SK-N-DZ (cell line): ENCODE measurements around the gene POLR3E.
"Not testable (repeated sequence)": the region's sequence is repeated elsewhere in the genome, so short reads cannot be mapped to it uniquely, and the experiment has no call there.

ENCODE experiments used
- DNase-seq: peaks from one replicate; pipeline ENCODE4 v3.0.0-alpha.2; 2015; ENCODE audit warnings: low spot score

The POLR3E gene

DNA sequence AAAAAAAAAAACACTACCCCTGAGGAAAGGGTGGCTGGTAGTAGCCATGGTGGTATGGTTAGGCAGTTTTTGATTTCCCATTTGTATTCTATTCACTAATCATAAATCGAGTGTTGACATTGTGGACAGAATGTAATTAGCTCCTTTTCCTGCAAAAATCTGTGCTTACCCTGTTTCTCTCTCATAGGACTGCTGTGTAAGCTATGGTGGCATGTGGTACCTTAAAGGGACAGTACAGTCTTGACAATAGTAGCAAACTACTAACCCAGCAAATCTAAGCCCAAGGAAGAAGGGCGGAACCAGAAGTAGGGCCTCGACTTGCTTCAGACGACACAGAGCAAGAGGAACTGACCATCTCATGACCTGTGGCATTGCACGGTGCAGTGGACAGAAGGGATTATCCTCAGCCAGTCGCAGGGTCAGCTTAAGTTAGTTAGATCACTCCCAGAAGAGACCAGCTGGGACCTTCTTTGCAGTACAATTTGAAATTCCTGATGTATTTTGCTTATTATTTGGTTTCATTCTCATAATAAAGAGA, 36.3 kb downstream of the POLR3E start:
- no peak for DNase-seq

DNA sequence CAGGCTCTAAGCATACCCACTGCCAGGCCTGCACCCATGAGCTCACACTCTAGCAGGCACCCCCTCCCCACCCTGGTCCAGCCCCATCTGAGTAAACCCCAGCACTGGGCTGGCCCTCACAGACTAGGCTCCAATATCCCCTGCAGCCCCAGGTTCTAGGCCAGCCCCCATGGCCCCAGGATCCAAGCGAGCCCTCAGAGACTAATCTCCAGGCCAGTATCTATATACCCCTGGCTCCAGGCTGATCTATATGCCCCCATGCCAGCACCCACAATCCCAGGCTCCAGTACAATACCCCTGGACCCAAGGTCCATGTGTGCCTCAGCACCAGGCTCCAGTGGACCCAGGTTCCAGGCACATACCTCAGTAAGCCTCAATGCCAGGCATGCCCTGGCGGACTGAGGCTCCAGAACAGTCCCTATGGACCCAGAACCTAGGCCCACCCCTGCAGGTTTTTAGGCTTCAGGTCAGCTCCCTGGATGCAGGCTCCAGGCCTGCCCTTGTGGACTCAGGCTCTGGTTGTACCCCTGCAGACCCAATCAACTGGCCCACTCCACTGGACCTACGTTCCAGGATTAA, 38.5 kb downstream of the POLR3E start:
- no peak for DNase-seq

DNA sequence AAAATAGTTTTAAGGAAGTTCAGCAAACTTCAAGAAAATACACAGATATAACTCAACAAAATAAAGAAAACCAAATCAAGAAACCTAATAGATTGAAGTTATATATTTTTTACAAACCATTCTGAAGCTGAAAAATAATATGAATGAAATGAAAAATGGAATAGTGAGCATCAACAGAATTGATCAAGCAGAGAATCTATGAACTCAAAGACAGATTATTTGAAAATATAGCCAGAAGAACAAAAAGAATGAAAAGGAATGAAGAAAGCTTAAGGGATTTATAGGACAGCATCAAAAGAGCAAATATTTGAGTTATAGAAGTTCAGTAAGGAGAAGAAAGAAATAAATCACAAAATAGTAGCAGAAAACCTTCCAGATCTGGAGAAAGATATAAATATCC, 39.4 kb downstream of the POLR3E start:
- no peak for DNase-seq

DNA sequence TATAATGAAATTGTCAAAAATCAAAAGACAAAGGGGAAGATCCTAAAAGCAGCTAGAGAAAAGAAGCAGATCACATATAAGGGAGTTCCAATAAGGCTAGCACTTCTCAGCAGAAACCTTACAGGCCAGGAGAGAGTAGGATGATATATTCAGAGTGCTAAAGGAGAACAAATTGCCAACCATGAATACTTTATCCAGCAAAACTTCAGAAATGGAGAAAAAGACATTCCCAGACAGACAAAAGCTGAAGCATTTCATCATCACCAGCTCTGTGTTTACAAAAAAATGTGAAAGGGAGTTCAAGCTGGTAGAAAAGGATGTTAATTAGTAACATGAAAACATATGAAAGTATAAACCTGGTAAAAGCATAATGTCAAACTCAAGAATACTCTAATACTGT, 39.8 kb downstream of the POLR3E start:
- DNase-seq = no peak

DNA sequence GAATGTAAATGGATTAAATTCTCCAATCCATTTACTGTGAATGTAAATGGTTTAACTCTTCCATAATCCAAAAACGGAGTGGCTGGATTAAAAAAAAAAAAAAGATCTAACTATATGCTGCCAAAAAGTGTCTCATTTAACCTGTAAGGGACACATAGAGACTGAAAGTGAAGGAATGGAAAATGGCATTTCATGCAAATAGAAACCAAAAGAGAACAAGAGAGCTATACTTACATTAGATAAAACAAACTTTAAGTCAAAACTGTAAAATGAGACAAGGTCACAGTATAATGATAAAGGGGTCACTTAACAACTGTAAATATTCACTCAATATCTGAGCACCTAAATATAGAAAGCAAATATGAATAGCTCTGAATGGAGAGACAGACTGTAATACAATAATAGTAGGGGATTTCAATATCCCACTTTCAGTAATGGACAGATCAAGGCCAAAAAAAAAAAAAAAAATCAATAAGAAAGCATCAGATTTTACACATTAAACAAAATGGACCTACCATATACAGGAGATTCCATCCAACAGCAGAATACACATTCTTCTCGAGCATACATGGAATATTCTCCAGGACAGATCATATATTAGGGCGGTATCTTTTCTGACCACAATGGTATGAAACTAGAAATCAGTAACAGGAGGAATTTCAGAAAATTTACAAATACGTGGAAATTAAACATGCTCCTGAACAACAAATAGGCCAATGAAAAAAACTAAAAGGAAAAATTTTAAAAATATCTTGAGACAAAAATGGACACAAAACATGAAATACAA, 40.8 kb downstream of the POLR3E start:
- DNase-seq = no peak

DNA sequence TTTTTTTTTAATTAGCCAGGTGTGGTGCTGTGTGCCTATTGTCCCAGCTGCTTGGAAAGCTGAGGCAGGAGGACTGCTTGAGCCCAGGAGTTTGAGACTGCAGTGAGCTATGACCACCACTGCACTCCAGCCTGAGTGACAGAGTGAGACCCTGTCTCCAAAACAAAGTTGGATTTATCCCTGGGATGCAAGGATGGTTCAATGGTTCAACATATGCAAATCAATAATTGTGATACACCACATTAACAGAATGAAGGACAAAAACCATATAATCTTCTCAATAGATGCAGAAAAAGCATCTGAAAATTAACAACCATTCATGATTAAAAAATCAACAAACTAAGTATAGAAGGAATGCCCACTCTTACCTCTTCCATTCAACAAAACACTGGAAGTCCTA, 43.7 kb downstream of the POLR3E start:
- DNase-seq = no peak

DNA sequence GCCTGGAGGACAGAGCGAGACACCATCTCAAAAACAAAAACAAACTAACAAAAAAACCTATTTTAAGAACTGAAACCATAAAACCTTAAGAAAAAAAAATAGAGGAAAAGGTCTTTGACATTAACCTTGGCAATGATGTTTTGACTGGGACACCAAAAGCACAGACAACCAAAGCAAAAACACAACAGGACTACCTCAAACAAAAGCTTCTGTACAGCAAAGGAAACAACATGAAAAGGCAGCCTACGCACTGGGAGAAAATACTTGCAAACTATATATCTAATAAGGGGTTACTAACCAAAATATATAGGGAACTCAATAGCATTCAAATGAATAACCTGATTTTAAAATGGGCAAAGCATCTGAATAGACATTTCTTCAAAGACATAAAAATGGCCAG, 44.9 kb downstream of the POLR3E start:
- DNase-seq = no peak

DNA sequence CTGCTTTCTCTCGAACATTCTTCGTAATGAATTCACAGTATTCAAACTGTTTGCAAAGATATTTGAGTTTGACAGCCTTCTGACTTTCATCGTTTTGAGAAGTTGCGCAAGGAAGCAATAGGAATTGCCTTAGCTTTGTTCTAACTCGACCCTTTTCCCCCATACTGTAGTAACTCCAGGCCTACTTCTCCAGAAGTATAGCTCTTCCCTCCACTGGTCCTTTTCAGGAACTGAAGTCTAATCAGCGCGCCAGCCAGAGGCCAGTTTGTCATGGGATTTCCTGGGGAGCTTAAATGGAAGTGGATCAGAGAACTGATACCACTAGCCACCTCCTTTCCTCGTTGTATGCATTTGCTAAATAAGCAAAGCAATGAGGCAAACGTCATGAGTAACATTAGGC, 49.3 kb downstream of the POLR3E start:
- DNase-seq = no peak

DNA sequence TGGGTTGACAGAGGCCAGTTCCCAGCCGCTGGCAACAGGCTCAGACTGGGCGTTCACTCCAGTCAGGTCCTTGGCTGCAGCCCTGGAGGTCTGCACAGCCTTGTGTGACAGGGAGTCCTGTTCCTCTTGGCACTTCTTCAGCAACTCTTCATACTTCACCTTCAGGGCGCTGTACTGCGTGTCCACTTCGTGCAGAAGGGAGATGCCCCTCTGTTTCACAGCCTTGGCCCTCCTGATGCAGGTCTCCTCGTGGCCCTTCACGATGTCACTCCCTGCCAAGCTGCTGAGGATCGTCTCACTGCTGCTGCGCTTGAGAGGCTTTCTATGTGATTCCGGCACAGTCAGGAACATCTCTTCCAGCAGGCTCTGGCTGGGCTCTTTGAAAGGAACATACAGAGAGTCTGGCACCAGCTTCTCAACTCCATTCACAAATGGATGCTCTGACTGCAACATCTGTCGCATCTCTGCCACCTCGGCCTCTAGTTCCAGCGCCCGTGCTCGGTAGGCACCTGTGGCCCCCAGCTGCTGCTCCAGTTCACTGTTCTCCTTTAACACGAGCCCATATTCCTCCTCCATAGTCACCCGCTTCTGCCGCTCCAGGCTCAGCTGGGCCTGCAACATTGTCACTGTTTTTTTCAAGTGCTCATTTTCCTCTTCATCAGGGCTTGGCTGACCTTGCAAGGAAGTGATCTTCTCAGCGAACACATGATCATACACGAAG, 50.1 kb downstream of the POLR3E start:
- no peak for DNase-seq

DNA sequence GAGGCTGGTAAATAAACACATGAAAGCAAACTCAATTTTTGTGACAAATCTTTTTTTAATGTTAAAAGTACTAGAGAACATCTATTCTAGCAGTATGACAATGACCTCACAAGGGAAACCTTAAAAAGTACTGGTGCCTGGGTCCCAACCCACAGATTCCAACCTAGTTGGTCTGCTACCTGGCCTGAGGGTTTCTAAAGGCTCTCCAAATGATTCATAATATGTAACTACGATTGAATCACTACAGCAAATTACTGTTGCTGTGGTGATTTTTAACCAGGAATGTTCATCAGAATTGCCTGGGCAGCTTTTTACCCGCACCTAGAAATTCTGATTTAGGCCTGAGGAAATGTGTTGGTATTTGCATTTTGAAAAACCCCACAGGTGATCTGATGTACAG, 51.1 kb downstream of the POLR3E start:
- no peak for DNase-seq

DNA sequence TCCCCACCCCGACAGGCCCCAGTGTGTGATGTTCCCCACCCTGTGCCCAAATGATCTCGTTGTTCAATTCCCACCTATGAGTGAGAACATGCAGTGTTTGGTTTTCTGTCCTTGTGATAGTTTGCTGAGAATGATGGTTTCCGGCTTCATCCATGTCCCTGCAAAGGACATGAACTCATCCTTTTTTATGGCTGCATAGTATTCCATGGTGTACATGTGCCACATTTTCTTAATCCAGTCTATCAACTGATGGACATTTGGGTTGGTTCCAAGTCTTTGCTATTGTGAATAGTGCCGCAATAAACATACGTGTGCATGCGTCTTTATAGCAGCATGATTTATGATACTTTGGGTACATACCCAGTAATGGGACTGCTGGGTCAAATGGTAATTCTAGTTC, 53.8 kb downstream of the POLR3E start:
- not testable (repeated sequence) for DNase-seq

DNA sequence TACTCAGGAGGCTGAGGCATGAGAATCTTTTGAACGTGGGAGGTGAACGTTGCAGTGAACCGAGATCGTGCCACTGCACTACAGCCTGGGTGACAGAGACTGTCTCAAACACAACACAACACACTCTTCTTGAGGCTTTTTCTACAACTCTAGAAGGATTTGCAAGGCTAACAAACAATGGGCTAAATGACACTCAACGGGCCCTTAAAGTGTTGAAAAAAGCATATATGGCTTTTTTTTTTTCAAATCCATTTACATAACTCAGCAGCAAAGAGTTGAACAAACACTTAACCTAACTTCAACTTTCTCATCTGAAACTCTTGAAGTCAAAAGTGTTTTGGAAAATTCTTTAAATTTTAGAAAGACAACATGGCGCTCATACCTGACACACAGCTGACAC, 54.9 kb downstream of the POLR3E start:
- no peak for DNase-seq

DNA sequence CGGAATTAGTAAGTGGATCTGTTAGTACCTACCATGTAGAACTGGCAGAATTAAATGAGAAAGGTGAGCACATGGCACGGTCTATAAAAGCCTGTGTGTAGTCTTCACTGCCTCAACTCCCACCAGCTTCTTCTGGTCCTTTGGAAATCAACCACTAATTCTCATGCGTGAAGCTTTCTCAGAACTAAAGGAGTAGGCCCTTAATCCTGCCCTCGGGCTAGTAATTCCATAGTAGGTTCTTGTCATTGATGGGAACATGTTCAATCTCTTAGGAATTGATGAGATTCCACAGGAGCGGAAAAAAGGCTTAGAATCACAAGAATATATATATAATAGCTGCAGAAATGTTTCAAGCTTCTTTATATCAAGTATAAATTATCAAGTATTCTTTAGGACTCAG, 55.5 kb downstream of the POLR3E start:
- no peak for DNase-seq

DNA sequence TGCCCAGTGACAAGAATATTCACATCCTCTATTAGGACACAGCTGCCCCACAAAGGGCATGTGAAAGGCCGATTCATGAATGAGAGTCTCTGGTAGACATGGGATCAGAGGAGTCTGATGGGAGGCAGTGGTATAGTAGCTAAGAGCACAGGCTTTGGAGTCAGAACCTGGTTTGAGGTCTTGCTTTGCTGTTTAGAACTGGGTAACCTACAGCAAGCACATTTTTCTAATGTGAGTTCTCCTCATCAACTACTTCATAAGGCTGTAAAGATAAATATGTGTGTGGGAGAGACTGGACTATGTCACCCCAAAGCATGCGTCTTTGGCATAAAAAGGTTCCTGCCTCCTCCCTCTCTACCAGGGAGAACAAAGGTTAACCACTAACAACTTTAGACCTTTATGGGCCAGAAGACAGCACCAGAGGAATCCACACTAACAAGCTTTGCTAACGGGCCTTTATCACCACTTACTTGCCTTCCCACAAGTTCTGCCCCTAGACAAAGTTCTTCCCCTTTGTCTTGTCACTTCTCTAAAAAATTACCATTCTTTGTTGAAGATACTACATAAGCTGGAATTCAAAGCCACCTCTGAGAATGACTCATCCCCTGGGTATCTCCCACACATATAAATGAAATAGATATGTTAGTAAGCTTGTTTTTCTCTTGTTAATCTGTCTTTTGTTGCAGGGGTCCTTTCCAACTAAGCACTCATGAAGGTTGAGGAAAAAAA, 56.1 kb downstream of the POLR3E start:
- DNase-seq = no peak

DNA sequence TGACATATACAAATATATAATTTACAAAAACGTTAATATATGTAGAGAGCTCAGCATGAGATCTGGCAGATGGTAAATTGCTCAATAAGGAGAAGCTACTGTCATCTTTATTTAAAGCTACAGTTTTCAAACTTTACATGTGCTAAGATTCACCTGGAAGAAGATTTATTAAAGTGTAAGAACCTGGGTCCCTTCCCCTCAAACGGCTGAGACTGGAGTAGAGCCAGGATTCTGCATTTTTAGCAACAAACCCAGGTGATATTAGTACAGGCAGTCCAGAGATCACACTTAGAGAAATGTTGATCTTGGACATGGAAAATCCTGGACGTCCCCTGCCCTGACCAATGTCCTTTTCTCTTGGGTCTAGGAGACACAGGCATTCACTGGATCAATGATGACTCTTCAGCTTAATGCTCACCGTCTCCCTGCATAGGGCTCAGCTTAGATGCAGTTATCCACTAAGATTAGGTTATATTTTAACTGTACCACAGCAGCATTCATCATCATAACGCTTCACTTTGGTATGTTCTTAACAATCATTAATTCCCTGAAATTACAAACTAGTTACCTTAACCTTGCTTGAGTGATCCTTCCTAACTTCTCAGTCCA, 56.8 kb downstream of the POLR3E start:
- DNase-seq = no peak

DNA sequence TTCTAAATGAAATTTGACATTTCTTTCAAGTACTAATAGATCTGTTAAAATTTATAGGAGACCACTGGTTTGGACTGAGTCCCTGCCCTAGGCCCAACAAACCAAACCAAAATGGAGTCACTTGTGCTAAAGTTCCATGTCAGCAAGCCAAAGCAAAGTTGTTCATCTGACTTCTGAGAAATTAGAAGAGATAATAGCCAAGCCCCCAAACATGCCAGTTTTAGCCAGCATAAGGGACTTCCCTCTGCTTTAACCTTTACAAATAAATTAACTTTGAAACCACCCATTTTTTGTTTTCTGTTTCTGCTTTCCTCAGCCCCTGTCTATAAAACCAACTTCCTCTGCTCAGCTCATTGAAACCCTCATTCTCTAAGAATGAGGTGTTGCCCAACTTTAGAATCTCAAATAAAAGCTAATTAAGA, 58.3 kb downstream of the POLR3E start:
- no peak for DNase-seq

DNA sequence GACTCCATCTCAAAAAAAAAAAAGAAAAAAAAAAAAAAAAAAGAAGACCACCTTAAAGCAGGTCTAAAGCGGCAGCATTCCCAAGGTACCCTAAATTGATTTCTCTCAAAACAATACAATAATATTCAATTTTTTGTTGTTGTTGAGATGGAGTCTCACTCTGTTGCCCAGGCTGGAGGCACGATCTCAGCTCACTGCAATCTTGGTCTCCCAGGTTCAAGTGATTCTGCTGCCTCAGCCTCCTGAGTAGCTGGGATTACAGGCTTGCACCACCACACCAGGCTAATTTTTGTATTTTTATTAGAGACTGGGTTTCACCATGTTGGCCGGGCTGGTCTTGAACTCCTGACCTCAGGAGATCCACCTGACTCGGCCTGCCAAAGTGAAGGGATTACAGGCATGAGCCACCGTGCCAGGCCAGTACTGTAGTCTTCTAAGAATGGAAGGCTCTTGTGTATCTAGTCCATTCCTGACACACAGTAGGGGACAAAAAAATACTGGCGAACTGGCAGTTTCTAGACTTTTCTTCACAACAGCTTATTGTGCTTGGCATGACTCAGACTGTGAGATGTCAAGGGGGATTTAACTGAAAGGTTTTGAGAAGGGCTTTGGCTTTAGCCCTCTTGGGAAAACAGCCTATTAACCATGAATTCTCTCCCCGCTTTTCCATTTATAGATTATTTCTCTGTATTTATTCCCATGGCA, 59.9 kb downstream of the POLR3E start:
- no peak for DNase-seq

DNA sequence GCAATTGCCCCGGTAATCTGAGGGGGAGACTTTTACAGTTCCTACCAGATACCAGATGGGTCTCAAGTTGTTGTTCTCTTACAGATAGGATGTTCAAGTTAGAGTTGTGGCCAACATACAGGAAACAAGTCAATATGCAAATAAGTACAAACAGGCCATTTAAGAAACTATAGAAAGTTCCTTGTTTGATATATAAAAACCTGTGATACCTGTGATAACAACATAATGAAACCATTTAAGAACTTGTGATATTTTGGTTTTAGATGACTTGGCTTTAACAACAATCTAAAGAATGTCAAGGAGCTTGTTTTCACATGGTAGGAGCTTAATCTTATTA, 60.4 kb downstream of the POLR3E start:
- DNase-seq = no peak

DNA sequence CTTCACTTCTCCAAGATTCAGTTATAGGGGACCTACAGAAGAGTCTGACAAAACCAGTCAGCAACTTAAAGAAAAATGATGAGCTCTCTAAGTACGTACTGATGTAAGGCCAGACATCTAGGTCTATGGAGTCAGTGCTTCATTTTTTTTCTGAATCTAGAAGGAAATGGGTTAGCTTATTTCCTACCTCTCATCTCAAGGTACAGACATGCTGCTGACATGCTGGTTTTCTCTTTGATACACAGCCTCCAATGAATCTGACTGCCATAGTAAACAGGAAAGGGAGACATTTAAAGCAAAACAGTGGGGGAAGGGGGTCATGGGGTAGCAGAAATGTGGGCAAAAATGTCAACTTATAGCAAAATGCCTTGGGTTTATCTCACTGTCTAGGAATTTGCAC, 60.8 kb downstream of the POLR3E start:
- DNase-seq = no peak

DNA sequence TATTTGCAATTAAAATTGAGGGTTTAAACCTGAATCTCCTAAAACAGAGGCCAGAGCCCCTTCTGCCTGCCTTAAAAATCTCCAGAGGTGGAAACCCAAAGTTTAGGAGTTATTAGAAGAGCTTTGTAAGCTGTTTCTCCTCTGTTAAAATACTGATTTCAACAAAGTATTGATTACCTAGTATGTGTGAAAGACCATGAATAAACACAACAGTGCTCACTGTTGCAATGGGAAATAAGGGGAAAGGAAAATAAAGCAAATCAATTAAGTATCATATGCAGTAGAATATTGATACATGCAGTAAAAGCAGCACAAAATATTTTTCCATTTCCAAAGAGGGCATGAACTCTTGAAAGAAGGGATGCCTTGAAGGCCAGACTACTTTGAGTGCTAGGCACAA, 62.5 kb downstream of the POLR3E start:
- DNase-seq = no peak
